GM18526 (cell line): ENCODE results near the gene GPC5.

Experiments
- POLR2A ChIP-seq: IDR thresholded peaks from 3 replicates; pipeline ENCODE4 v1.6.1; 2011; ENCODE audit not compliant: insufficient read length; ENCODE audit errors: extremely low read depth

Gene GPC5

GRCh38 chr13:91684746-91685145 lies 286.3 kb downstream of the GPC5 start:
- no peak for TF ChIP-seq POLR2A

- no peak for TF ChIP-seq POLR2A
Measured at GRCh38 chr13:91690944-91691343, 292.5 kb downstream of the GPC5 start.

- TF ChIP-seq POLR2A, result no peak
Measured at GRCh38 chr13:91693466-91693865, 295.0 kb downstream of the GPC5 start.

GRCh38 chr13:91698308-91698707 lies 299.9 kb downstream of the GPC5 start:
- TF ChIP-seq POLR2A, result no peak

GRCh38 chr13:91698767-91699166 lies 300.3 kb downstream of the GPC5 start:
- no peak for TF ChIP-seq POLR2A

- TF ChIP-seq POLR2A, result no peak
Measured at GRCh38 chr13:91699863-91700262, 301.4 kb downstream of the GPC5 start.

GRCh38 chr13:91701975-91702374 lies 303.6 kb downstream of the GPC5 start:
- TF ChIP-seq POLR2A, result no peak

GRCh38 chr13:91702411-91702810 lies 304.0 kb downstream of the GPC5 start:
- no peak for TF ChIP-seq POLR2A

GRCh38 chr13:91704398-91704797 lies 306.0 kb downstream of the GPC5 start:
- TF ChIP-seq POLR2A, result no peak

GRCh38 chr13:91708558-91708957 lies 310.1 kb downstream of the GPC5 start:
- TF ChIP-seq POLR2A, result no peak

GRCh38 chr13:91709180-91709579 lies 310.8 kb downstream of the GPC5 start:
- TF ChIP-seq POLR2A, result no peak

- no peak for TF ChIP-seq POLR2A
Measured at GRCh38 chr13:91710733-91711132, 312.3 kb downstream of the GPC5 start.

- TF ChIP-seq POLR2A, result no peak
Measured at GRCh38 chr13:91714855-91715254, 316.4 kb downstream of the GPC5 start.

GRCh38 chr13:91716436-91717065 lies 318.1 kb downstream of the GPC5 start:
- TF ChIP-seq POLR2A, result no peak

GRCh38 chr13:91719033-91719432 lies 320.6 kb downstream of the GPC5 start:
- TF ChIP-seq POLR2A, result no peak

GRCh38 chr13:91721413-91721812 lies 323.0 kb downstream of the GPC5 start:
- no peak for TF ChIP-seq POLR2A

- TF ChIP-seq POLR2A, result no peak
Measured at GRCh38 chr13:91722267-91722884, 324.0 kb downstream of the GPC5 start.
